Measurements from ENCODE around the gene RAMP2. TPM values are rescaled to one million over a fixed set of nuclear protein-coding genes. Genes with fewer than 3 reads are reported as not detected.

The RAMP2 gene
- total RNA-seq, 4 donors from 2014 or later: 19.5 to 45.2 (median 34.2) TPM

- Histone ChIP-seq H3K27me3 (peaks cover 0 to 70% (median 16%) of the 10 kb centered on the region in 4 donors), H3K4me1 (peaks cover 20 to 55% (median 51%) of the 10 kb centered on the region in 4 donors), H3K36me3 (peaks cover 18 to 30% (median 30%) of the 10 kb centered on the region in 4 donors), H3K4me3 (peak overlapping the region; percentile 51 to 61 (median 58)), H3K9me3 (no peaks in the 10 kb centered on the region), H3K27ac (replicated peaks in 1 of 4) (peak overlapping the region in 3 of 4 donors; percentile 23 to 45 (median 44))
- WGBS: 58% methylated on average over 4 of the region's 10 CpGs
- intact Hi-C loops (cut with DNase I): loop anchor here (5.0 kb wide), 1 partner anchor 41 kb away; the partner anchor contains the start of gene BECN1
- DNase-seq (ENCODE audit: extremely low spot score): no peak
- TF ChIP-seq EP300 (IDR thresholded peaks at IDR 0.05): no peak
- TF ChIP-seq CTCF (IDR thresholded peaks at IDR 0.05): no peak
- no peak for TF ChIP-seq POLR2A (IDR thresholded peaks at IDR 0.05; ENCODE audit: low read depth)
- no peak for TF ChIP-seq POLR2AphosphoS5 (IDR thresholded peaks at IDR 0.05)
Observed at GRCh38 chr17:42781639-42782165, 20.7 kb downstream of the RAMP2 start.

GRCh38 chr17:42782166-42783061, 21.4 kb downstream of the RAMP2 start:
- Histone ChIP-seq H3K4me3 (peak overlapping the region; percentile 25 to 61 (median 58)), H3K9me3 (no peaks in the 10 kb centered on the region), H3K4me1 (peaks cover 20 to 55% (median 51%) of the 10 kb centered on the region in 4 donors), H3K27ac (replicated peaks in 1 of 4) (peak overlapping the region in 3 of 4 donors; percentile 23 to 45 (median 44)), H3K36me3 (peaks cover 12 to 23% (median 23%) of the 10 kb centered on the region in 4 donors), H3K27me3 (peaks cover 0 to 76% (median 16%) of the 10 kb centered on the region in 4 donors)
- TF ChIP-seq EP300 (IDR thresholded peaks at IDR 0.05): no peak
- no peak for DNase-seq (ENCODE audit: extremely low spot score)
- WGBS: 66% methylated on average over 24 of the region's 29 CpGs
- intact Hi-C loops (cut with DNase I): loop anchor here (5.0 kb wide), 1 partner anchor 40 kb away; the partner anchor contains the start of gene BECN1

- Histone ChIP-seq H3K27me3 (peaks cover 0 to 80% (median 16%) of the 10 kb centered on the region in 4 donors), H3K27ac (replicated peaks in 1 of 4) (no peak overlapping the region), H3K36me3 (peaks cover 12 to 16% (median 15%) of the 10 kb centered on the region in 4 donors), H3K4me1 (peaks cover 20 to 55% (median 51%) of the 10 kb centered on the region in 4 donors), H3K4me3 (no peak overlapping the region), H3K9me3 (no peaks in the 10 kb centered on the region)
- WGBS: 40% methylated on average over 9 of the region's 9 CpGs
- DNase-seq (ENCODE audit: extremely low spot score): no peak
- TF ChIP-seq CTCF (IDR thresholded peaks at IDR 0.05) (no peak), POLR2AphosphoS5 (IDR thresholded peaks at IDR 0.05) (no peak), POLR2A (IDR thresholded peaks at IDR 0.05; ENCODE audit: low read depth) (no peak), EP300 (IDR thresholded peaks at IDR 0.05) (no peak)
- intact Hi-C loops (cut with DNase I): loop anchor here (5.0 kb wide), 1 partner anchor 39 kb away; the partner anchor contains the start of gene BECN1
Observed at GRCh38 chr17:42783062-42783790, 22.2 kb downstream of the RAMP2 start.

- TF ChIP-seq POLR2A (IDR thresholded peaks at IDR 0.05; ENCODE audit: low read depth) (no peak), POLR2AphosphoS5 (IDR thresholded peaks at IDR 0.05) (no peak), EP300 (IDR thresholded peaks at IDR 0.05) (no peak), CTCF (IDR thresholded peaks at IDR 0.05) (no peak)
- Histone ChIP-seq H3K4me3 (no peak overlapping the region), H3K9me3 (no peaks in the 10 kb centered on the region), H3K4me1 (peaks cover 20 to 55% (median 51%) of the 10 kb centered on the region in 4 donors), H3K27me3 (peaks cover 0 to 80% (median 16%) of the 10 kb centered on the region in 4 donors), H3K27ac (replicated peaks in 1 of 4) (no peak overlapping the region), H3K36me3 (peaks cover 8 to 11% (median 9%) of the 10 kb centered on the region in 4 donors)
- no peak for DNase-seq (ENCODE audit: extremely low spot score)
- intact Hi-C loops (cut with DNase I): loop anchor here (5.0 kb wide), 1 partner anchor 39 kb away; the partner anchor contains the start of gene BECN1
- 45% methylated on average over 15 of the region's 22 CpGs for WGBS
Observed at GRCh38 chr17:42783791-42784138, 22.7 kb downstream of the RAMP2 start.
